ENCODE data around the gene GGNBP2. TPM values are rescaled to one million over a fixed set of nuclear protein-coding genes. Genes with fewer than 3 reads are reported as not detected.

GGNBP2 gene
- total RNA-seq, 1 experiment from 2014 or later: 42.8 TPM

- in situ Hi-C loops (cut with HindIII; ENCODE audit: low pct_unique_long_range_greater_than_20kb, low sequenced_read_pairs): no loop called here
- DNase-seq (ENCODE audit: low read depth, low spot score): no peak
Measured at GRCh38 chr17:36609498-36609862, 64.8 kb downstream of the GGNBP2 start.

- in situ Hi-C loops (cut with HindIII; ENCODE audit: low pct_unique_long_range_greater_than_20kb, low sequenced_read_pairs): no loop called here
- no peak for DNase-seq (ENCODE audit: low read depth, low spot score)
Measured at GRCh38 chr17:36610474-36610873, 65.8 kb downstream of the GGNBP2 start.

GRCh38 chr17:36611345-36612072 is 66.8 kb downstream of the GGNBP2 start:
- DNase-seq (ENCODE audit: low read depth, low spot score): no peak
- in situ Hi-C loops (cut with HindIII; ENCODE audit: low pct_unique_long_range_greater_than_20kb, low sequenced_read_pairs): no loop called here

- no peak for DNase-seq (ENCODE audit: low read depth, low spot score)
- in situ Hi-C loops (cut with HindIII; ENCODE audit: low pct_unique_long_range_greater_than_20kb, low sequenced_read_pairs): no loop called here
Measured at GRCh38 chr17:36612323-36612722, 67.6 kb downstream of the GGNBP2 start.

- no peak for DNase-seq (ENCODE audit: low read depth, low spot score)
- in situ Hi-C loops (cut with HindIII; ENCODE audit: low pct_unique_long_range_greater_than_20kb, low sequenced_read_pairs): no loop called here
Measured at GRCh38 chr17:36613155-36613554, 68.4 kb downstream of the GGNBP2 start.

- in situ Hi-C loops (cut with HindIII; ENCODE audit: low pct_unique_long_range_greater_than_20kb, low sequenced_read_pairs): no loop called here
- no peak for DNase-seq (ENCODE audit: low read depth, low spot score)
Measured at GRCh38 chr17:36614081-36614480, 69.4 kb downstream of the GGNBP2 start.

- in situ Hi-C loops (cut with HindIII; ENCODE audit: low pct_unique_long_range_greater_than_20kb, low sequenced_read_pairs): no loop called here
- DNase-seq (ENCODE audit: low read depth, low spot score): no peak
Measured at GRCh38 chr17:36614933-36615332, 70.2 kb downstream of the GGNBP2 start.

GRCh38 chr17:36616061-36617029 is 71.6 kb downstream of the GGNBP2 start:
- no peak for DNase-seq (ENCODE audit: low read depth, low spot score)
- in situ Hi-C loops (cut with HindIII; ENCODE audit: low pct_unique_long_range_greater_than_20kb, low sequenced_read_pairs): no loop called here

GRCh38 chr17:36617773-36618172 is 73.1 kb downstream of the GGNBP2 start:
- DNase-seq (ENCODE audit: low read depth, low spot score): no peak
- in situ Hi-C loops (cut with HindIII; ENCODE audit: low pct_unique_long_range_greater_than_20kb, low sequenced_read_pairs): no loop called here

GRCh38 chr17:36623281-36623680 is 78.6 kb downstream of the GGNBP2 start:
- DNase-seq (ENCODE audit: low read depth, low spot score): no peak
- in situ Hi-C loops (cut with HindIII; ENCODE audit: low pct_unique_long_range_greater_than_20kb, low sequenced_read_pairs): no loop called here

GRCh38 chr17:36625188-36625587 is 80.5 kb downstream of the GGNBP2 start:
- in situ Hi-C loops (cut with HindIII; ENCODE audit: low pct_unique_long_range_greater_than_20kb, low sequenced_read_pairs): no loop called here
- no peak for DNase-seq (ENCODE audit: low read depth, low spot score)

- no peak for DNase-seq (ENCODE audit: low read depth, low spot score)
- in situ Hi-C loops (cut with HindIII; ENCODE audit: low pct_unique_long_range_greater_than_20kb, low sequenced_read_pairs): no loop called here
Measured at GRCh38 chr17:36627101-36627500, 82.4 kb downstream of the GGNBP2 start.

GRCh38 chr17:36628576-36628975 is 83.9 kb downstream of the GGNBP2 start:
- DNase-seq (ENCODE audit: low read depth, low spot score): no peak
- in situ Hi-C loops (cut with HindIII; ENCODE audit: low pct_unique_long_range_greater_than_20kb, low sequenced_read_pairs): no loop called here

GRCh38 chr17:36629252-36629847 is 84.6 kb downstream of the GGNBP2 start:
- peak; percentile 74 for DNase-seq (ENCODE audit: low read depth, low spot score)
- in situ Hi-C loops (cut with HindIII; ENCODE audit: low pct_unique_long_range_greater_than_20kb, low sequenced_read_pairs): no loop called here

GRCh38 chr17:36629970-36630502 is 85.3 kb downstream of the GGNBP2 start:
- in situ Hi-C loops (cut with HindIII; ENCODE audit: low pct_unique_long_range_greater_than_20kb, low sequenced_read_pairs): no loop called here
- DNase-seq (ENCODE audit: low read depth, low spot score): no peak

GRCh38 chr17:36631022-36631421 is 86.3 kb downstream of the GGNBP2 start:
- in situ Hi-C loops (cut with HindIII; ENCODE audit: low pct_unique_long_range_greater_than_20kb, low sequenced_read_pairs): no loop called here
- no peak for DNase-seq (ENCODE audit: low read depth, low spot score)

- DNase-seq (ENCODE audit: low read depth, low spot score): no peak
- in situ Hi-C loops (cut with HindIII; ENCODE audit: low pct_unique_long_range_greater_than_20kb, low sequenced_read_pairs): no loop called here
Measured at GRCh38 chr17:36632916-36633771, 88.4 kb downstream of the GGNBP2 start.
